ENCODE data around the gene CDS2. TPM values are rescaled to one million over a fixed set of nuclear protein-coding genes. Genes with fewer than 3 reads are reported as not detected.

CDS2 gene
- total RNA-seq, 1 donor from 2014 or later, result 29.9 TPM

DNA sequence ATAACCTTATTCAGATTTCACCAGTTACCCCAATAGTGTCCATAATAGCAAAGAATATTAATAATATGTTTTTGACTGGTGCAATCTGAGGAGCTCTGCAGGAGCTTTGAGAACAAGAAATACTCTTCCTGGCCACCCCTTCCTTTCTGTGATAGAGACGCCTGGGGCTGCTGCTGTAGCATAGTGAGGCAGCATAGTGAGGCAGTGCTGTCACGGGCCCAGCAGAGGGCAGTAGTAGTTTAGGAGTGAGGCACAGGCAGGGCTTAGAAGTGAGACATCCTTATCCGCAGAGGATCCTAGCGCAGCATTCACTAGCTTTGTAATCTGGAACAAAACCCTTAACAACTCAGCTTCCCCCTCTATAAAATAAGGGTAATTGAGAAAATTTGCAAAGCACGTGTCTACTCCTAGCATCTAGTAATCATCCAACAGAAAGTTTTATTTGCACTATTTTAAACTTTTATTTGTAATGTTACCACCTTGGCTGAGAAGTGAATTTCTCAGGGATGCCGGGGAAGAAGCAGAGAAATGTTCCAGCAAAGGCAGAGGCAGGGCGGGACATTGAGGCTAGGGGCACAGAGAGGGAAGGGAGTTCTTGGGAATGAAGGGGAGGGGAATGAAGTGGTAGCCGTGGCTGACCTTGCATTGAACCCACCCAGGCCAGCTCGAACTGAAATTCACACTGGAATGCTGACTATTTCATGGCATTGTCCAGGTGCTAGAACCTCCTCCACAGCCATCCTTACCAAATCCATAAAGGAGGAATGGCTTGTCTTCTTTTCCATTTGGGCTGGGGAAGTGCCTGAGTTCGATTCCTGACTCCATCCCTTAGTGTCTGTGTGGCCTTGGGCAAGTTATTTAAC, 78.8 kb downstream of the CDS2 start:
- peak; percentile 89 for ATAC-seq
- DNase-seq (ENCODE audit: low spot score), result peak; percentile 84

DNA sequence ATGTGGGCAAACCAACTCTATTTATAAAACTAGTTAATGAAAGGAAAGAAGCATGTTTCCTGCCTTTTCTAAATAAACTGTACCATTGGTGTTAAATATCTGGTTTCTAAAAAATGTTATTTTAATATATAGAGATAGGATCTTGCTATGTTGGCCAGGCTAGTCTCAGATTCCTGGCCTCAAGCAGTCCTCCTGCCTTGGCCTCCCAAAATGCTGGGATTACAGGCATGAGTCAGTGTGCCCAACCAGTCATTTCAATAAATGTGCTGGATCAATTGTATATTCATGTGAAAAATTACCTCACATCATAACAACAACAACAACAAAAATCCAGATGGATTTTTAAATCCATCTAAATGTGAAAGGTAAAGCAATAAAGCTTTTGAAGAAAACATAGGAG, 80.3 kb downstream of the CDS2 start:
- DNase-seq (ENCODE audit: low spot score) (no peak), ATAC-seq (no peak)

DNA sequence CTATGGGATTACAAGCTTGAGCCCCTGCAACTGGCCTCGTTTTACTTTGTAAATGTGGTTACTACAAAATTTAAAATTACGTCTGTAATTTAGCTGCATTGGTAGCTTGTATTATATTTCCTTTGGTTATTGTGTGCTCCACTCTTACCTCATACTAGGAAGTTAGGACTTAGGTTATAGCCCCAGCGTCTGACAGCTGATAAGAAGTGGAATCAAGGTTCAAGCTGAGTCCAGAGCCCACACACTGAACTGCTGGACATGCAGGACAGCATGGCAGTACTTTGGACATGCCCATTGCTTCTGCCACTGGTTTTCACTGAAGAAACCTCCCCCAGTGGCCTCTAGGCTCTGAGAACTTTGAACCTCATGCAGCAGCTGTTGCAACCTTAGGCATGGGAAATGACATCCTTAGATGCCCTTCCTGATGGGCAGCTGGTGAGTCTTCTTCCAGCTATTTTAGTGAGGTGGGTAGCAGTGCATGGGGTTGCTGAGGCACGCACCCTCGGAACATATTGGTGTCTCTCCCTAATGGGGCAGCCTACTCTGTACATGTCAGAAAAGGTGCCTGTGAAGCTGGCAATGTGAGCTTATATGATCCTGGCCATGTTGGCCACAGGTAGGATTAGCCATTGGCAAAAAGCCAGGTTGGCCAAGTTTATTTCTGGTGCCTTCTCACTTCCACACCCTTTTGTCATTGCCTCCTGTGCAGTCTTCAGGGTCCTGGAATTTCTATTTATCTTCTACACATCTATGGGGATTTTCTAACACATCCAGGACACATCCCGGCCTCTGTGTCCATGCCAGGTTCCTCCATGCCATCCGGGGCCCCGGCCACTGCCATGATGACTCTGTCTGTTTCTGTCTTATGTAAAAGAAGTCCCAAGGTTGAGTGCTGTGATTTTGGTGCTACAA, 85.3 kb downstream of the CDS2 start:
- ATAC-seq, result peak; percentile 77

DNA sequence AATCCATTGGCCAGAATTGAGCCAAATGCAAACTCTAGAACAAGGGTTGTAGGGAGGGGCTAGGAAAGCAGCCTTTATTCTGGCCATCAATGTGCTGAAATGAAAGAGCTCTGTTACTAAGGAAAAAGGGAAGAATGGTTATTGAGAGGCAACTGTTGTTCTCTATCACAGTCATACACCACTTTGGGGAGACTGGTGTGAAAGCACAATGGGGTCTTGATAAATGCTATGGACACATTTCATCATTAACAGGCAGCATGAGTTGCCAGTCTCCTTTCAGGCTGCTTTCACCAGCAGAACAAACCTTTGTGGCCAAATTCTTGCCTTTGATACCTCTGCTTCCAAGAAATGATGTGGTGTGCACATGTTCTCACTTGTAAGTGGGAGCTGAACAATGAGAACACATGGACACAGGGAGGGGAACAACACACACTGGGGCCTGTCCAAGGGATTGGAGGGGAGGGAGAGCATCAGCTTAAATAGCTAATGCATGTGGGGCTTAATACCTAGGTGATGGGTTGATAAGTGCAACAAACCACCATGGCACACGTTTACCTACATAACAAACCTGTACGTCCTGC, 86.2 kb downstream of the CDS2 start:
- no peak for ATAC-seq
- no peak for DNase-seq (ENCODE audit: low spot score)

More for the DNA sequence above, 85.3 kb downstream of the CDS2 start:
- DNase-seq (ENCODE audit: low spot score), result peak; percentile 89

DNA sequence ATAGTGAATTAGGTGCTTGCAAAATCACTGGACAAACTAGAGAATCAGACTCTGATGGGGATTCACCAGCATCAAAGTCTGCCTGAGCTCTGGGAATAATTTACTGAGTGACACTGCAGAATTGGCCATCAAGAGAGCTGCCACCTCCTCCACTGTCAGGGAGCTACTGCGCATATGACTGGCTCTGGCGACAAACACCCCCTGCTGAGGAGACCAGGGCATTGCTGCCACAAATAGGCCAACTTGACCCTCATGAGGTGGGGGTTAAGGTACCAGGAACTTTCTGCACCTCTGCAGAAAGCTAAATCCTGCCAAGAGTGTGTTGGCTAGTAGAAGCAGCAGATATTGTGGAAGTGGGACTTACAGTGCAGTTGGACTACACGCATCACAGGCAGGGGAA, 88.0 kb downstream of the CDS2 start:
- ATAC-seq, result peak; percentile 48
- DNase-seq (ENCODE audit: low spot score), result no peak

DNA sequence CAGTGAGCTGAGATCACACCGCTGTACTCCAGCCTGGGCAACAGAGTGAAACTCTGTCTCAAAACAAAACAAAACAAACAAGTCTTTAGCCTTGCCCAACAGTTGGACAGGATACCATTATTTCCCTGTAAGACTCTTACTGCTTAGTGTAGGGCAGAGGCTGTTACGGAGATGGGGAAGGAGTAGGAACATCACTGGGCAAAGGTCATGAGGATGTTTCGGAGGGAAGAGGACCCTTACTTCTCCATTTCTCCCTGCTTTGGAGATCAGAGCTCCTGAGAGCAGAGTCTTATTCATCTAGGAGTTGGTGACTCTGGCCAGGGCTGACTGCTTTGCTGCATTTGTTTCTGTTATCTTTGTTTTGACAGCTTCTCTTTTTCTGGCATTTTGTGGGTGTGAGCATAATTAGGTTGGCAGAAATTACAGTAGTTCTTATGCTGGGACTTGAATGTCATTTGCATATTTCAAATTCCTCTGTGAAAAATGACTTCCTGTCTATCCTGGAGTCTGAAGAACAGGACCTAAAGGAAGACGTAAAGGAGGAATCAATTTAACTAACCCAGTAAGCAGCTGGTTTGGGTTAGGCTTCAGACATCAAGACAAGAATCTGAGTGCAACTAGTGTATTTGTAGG, 89.0 kb downstream of the CDS2 start:
- ATAC-seq, result peak; percentile 37
- DNase-seq (ENCODE audit: low spot score), result no peak

DNA sequence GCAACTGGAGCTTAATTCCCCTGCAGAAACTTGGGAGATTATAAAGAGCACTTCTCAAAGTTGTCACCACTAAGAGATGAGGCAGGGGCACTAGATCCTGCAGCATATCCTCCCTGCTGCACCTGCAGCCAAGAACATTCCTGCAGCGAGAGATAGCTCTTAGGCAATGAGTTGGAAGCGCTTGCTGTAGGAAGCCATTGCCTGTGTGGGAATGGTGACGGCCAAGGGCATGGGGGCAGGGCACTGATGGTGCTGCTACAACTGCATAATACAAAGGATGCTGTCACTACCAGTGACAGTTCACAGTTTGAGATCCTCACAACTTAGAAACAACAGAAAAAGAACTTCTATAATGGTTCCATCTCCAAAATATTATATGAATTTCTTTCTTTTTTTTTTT, 89.9 kb downstream of the CDS2 start:
- DNase-seq (ENCODE audit: low spot score), result peak; percentile 80
- ATAC-seq, result peak; percentile 74

DNA sequence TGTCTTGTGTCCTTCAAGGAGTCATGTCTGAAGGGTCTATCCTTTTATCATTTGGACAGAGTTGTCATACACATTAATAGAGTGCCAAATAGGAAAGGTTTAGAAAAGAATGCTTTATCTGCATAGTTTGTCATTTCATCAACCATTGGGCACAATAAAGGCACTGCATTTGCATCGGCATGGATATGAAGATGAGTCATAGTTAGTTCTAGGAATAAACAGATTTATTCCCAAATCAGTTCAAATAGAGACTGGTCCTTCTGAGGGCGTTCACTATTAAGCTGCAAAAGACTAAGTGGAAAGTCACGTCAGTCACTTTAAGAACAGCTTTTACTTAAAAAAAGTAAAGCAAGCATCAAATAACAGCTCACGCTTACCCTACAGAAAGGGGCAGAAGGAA, 90.8 kb downstream of the CDS2 start:
- ATAC-seq, result no peak
- DNase-seq (ENCODE audit: low spot score), result no peak

DNA sequence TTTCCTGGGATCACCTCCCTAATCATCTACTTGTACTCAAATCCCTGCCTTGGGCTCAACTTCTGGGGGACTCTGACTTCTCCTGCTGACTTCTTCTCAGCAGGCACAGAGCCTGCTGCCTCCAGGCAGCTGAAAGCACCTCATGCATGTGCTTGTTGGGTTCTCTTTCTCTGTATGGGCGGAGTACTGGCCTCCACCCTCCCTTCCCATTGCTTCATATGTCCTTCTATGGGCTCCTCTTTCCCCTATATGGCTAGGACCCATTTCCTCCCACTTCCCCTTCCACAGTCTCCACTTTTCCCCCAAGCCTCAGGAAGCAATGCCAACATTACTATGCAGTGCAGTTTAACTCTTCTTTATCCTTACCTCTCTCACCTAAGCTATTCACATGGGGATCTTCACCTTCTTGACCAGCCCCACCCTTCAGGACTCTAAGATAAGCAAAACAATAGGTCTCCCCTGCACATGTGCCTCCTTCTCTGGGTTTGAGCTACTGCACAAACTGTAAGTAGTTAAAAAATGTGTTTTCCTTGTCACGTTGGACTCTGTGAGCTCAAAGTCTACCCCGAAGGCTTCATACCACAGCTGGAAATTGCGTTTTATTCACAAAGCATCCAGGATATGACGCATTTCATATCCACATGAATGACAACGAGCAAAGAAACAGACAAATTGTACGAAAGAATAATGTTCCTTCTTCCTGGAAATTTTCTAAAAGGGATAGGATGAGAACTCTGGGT, 93.7 kb downstream of the CDS2 start:
- DNase-seq (ENCODE audit: low spot score) (no peak), ATAC-seq (no peak)

DNA sequence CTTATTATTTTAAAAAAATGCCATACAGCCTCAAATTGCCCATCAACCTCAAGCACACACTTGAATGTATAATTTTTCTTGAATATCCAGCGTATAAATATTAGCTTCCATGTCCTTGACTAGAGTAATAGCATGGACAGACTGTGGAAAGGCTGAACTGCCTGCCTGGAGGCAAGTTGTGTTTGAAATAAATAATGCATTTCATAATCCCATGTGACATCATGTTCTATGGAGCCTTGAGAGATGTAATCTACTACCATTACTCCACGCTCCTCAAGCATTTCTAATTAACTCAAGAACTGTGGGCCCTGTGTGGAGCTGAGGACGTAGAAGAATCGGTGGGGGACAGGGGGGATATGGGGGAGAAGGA, 94.2 kb downstream of the CDS2 start:
- DNase-seq (ENCODE audit: low spot score) (no peak), ATAC-seq (no peak)

DNA sequence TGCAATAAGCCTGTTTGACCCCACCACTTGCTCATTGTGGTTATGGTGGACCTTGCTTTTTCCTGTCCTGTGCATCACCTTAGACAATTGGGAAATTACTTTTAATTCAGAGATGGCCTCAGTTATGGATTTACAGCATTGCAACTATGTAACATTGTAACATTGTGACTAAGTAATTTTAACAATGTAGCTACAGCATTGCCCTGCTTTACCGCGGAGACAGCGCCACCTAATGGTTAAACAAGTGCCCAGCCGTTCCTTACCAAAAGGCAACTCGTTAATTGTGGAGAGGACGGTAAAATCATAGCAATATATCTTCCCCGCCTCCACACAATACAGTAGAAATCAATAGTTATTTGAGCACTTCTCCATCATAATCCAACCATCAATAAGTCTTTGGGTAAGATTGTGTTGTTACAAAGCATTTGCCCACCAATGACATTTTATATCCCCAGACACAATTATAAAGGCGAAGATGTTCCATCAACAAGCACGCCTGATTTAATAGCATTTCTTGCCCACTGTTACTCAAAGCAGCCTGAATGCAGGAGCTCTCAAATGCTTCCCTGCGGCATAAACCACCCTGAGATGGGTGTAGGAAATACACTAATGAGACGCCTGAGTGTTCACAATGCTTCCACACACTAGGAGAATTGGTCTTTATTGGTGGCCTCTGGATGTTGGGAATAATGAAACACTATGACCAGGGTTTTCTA, 96.3 kb downstream of the CDS2 start:
- DNase-seq (ENCODE audit: low spot score) (peak; percentile 67), ATAC-seq (peak; percentile 94)

DNA sequence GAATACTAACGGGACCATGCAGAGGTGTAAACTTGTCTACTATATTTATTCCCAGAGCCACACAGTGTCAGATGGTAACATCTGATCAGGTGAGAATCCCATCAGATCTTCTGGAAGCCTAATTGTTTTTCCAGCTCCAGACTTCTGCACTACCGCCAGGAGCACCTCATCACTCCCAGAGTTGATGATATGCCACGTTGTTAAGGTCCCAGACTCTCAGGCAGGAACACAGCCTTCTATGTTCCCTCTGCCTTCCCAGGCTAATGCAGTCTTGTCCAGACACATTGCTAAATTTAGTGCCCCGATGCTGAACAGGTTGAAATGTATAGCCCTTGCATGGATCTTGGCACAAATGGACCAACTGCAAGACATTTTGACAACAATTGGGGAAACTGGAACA, 103.7 kb downstream of the CDS2 start:
- ATAC-seq (no peak), DNase-seq (ENCODE audit: low spot score) (no peak)

DNA sequence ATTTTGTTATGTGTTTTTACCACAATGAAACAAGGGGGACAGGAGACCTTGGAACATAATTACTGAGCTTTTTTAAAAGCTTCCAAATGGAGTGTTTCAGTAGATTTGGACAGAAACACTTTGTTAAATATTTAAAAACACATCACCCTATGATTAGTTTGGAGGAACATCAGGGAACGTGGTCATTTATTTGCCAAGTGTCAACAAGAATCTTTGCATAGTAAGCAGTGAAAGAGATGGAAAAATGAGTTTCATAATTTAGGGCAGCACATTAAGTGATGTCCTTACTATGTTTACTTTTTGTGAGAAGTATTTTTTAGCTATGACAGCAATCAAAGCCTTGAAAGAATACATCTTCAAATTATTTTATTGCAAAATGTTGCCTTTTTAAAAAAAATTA, 107.3 kb downstream of the CDS2 start:
- ATAC-seq (peak; percentile 77), DNase-seq (ENCODE audit: low spot score) (no peak)

DNA sequence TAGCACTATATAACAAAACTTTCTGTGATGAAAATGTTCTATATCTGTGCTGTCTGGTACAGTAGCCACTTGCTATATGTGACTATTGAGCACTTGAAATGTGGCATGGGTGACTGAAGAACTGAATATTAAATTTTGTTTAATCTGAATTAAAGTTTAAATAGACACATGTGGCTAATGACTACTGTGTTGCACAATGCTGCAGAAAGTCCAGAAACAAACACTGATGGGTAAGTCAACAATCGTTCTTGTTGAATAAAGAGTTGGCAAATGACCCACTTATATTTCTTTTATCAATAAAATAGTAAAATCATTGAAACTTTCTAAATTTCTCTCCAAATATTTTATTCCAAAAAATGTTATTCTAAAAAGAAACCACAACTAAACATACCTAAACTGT, 108.2 kb downstream of the CDS2 start:
- peak; percentile 66 for ATAC-seq
- DNase-seq (ENCODE audit: low spot score), result no peak

Other genes starting within 250 kb of the CDS2 start
- 27.4 TPM for gene SLC23A2, start 125.5 kb upstream of the CDS2 start, total RNA-seq
- gene TMEM230, start 13.9 kb upstream of the CDS2 start, total RNA-seq, result 70.8 TPM
- gene PCNA, start 7.0 kb upstream of the CDS2 start, total RNA-seq, result 18.5 TPM
- not detected for gene PROKR2, start 189.9 kb downstream of the CDS2 start, total RNA-seq

Data from left lobe of liver (tissue), 2 donors.